ENCODE measurements around the gene GAL. TPM values are rescaled to one million over a fixed set of nuclear protein-coding genes. Genes with fewer than 3 reads are reported as not detected.
"Not testable (repeated sequence)": the region's sequence is repeated elsewhere in the genome, so short reads cannot be mapped to it uniquely, and the experiment has no call there.

GAL gene
- total RNA-seq, result 1 to 10 TPM in 1 of 2 donors, not detected in 1; 1.1 TPM

GRCh38 chr11:68684385-68685356, at the start of gene GAL:
Gene GAL (plus strand): TSS chr11:68684544. CDS start chr11:68684924, 380 bp downstream.
- H3K9me3 Mint-ChIP-seq, result no peaks in the 10 kb centered on the region
- H3K27me3 Mint-ChIP-seq, result peaks cover 40 to 52% of the 10 kb centered on the region in 2 donors
- H3K4me1 Mint-ChIP-seq (ENCODE audit: low read depth in 2 of 2), result peaks cover 0 to 3% of the 10 kb centered on the region in 2 donors
- no peaks in the 10 kb centered on the region for H3K36me3 Mint-ChIP-seq
- no peak for DNase-seq (ENCODE audit: low spot score)
- H3K27ac Mint-ChIP-seq, result no peak within 1 kb of the TSS
- ATAC-seq, result peak in 1 of 2 donors; percentile 25
- H3K4me3 Mint-ChIP-seq, result no peak within 1 kb of the TSS

GRCh38 chr11:68634606-68635005, 49.7 kb upstream of the GAL start:
- H3K36me3 Mint-ChIP-seq; H3K4me3 Mint-ChIP-seq; H3K27ac Mint-ChIP-seq; H3K9me3 Mint-ChIP-seq; H3K4me1 Mint-ChIP-seq (ENCODE audit: low read depth in 2 of 2); ATAC-seq; DNase-seq (ENCODE audit: low spot score): not testable (repeated sequence)
- H3K27me3 Mint-ChIP-seq, result peaks cover 16 to 20% of the 10 kb centered on the region in 2 donors

GRCh38 chr11:68635172-68635571, 49.2 kb upstream of the GAL start:
- not testable (repeated sequence) for H3K36me3 Mint-ChIP-seq, H3K27ac Mint-ChIP-seq

GRCh38 chr11:68635883-68636282, 48.5 kb upstream of the GAL start:
- not testable (repeated sequence) for H3K9me3 Mint-ChIP-seq; H3K27ac Mint-ChIP-seq; DNase-seq (ENCODE audit: low spot score); ATAC-seq; H3K4me3 Mint-ChIP-seq; H3K4me1 Mint-ChIP-seq (ENCODE audit: low read depth in 2 of 2); H3K36me3 Mint-ChIP-seq
- H3K27me3 Mint-ChIP-seq, result peaks cover 16 to 20% of the 10 kb centered on the region in 2 donors

More at GRCh38 chr11:68635172-68635571, 49.2 kb upstream of the GAL start:
- not testable (repeated sequence) for H3K4me1 Mint-ChIP-seq (ENCODE audit: low read depth in 2 of 2); ATAC-seq; H3K9me3 Mint-ChIP-seq; H3K4me3 Mint-ChIP-seq; DNase-seq (ENCODE audit: low spot score)
- H3K27me3 Mint-ChIP-seq, result peaks cover 16 to 20% of the 10 kb centered on the region in 2 donors

GRCh38 chr11:68639322-68639721, 45.0 kb upstream of the GAL start:
- H3K4me3 Mint-ChIP-seq, result not testable (repeated sequence)

GRCh38 chr11:68641880-68642279, 42.5 kb upstream of the GAL start:
- peaks cover 0 to 3% of the 10 kb centered on the region in 2 donors for H3K4me1 Mint-ChIP-seq (ENCODE audit: low read depth in 2 of 2)
- peaks cover 19 to 30% of the 10 kb centered on the region in 2 donors for H3K27me3 Mint-ChIP-seq
- H3K4me3 Mint-ChIP-seq, result no peak overlapping the region
- no peak overlapping the region for H3K27ac Mint-ChIP-seq
- DNase-seq (ENCODE audit: low spot score), result no peak
- H3K9me3 Mint-ChIP-seq, result no peaks in the 10 kb centered on the region
- peaks cover 4% of the 10 kb centered on the region for H3K36me3 Mint-ChIP-seq
- ATAC-seq, result peak; percentile 41 to 61

More at GRCh38 chr11:68639322-68639721, 45.0 kb upstream of the GAL start:
- peaks cover 28% of the 10 kb centered on the region in 2 donors for H3K27me3 Mint-ChIP-seq
- not testable (repeated sequence) for H3K27ac Mint-ChIP-seq; H3K4me1 Mint-ChIP-seq (ENCODE audit: low read depth in 2 of 2); ATAC-seq; H3K9me3 Mint-ChIP-seq; DNase-seq (ENCODE audit: low spot score); H3K36me3 Mint-ChIP-seq

GRCh38 chr11:68643585-68643984, 40.8 kb upstream of the GAL start:
- ATAC-seq (no peak), DNase-seq (ENCODE audit: low spot score) (no peak)
- Mint-ChIP-seq H3K9me3 (peaks cover 5% of the 10 kb centered on the region), H3K4me3 (no peak overlapping the region), H3K36me3 (peaks cover 11% of the 10 kb centered on the region), H3K4me1 (ENCODE audit: low read depth in 2 of 2) (peaks cover 0 to 3% of the 10 kb centered on the region in 2 donors), H3K27ac (no peak overlapping the region), H3K27me3 (peaks cover 18 to 32% of the 10 kb centered on the region in 2 donors)

GRCh38 chr11:68646832-68647231, 37.5 kb upstream of the GAL start:
- Mint-ChIP-seq H3K36me3 (peaks cover 11% of the 10 kb centered on the region), H3K9me3 (peaks cover 5% of the 10 kb centered on the region), H3K27ac (no peak overlapping the region), H3K4me3 (no peak overlapping the region), H3K4me1 (ENCODE audit: low read depth in 2 of 2) (peaks cover 0 to 3% of the 10 kb centered on the region in 2 donors), H3K27me3 (peaks cover 21 to 32% of the 10 kb centered on the region in 2 donors)
- no peak for ATAC-seq
- no peak for DNase-seq (ENCODE audit: low spot score)

- DNase-seq (ENCODE audit: low spot score) (no peak), ATAC-seq (no peak)
- Mint-ChIP-seq H3K9me3 (peaks cover 5% of the 10 kb centered on the region), H3K4me3 (no peak overlapping the region), H3K27me3 (peaks cover 14 to 15% of the 10 kb centered on the region in 2 donors), H3K27ac (no peak overlapping the region), H3K4me1 (ENCODE audit: low read depth in 2 of 2) (no peaks in the 10 kb centered on the region), H3K36me3 (peaks cover 11% of the 10 kb centered on the region)
These were observed 34.3 kb upstream of the GAL start for GRCh38 chr11:68649851-68650555.

- DNase-seq (ENCODE audit: low spot score), result no peak
- Mint-ChIP-seq H3K9me3 (peaks cover 5% of the 10 kb centered on the region), H3K27ac (no peak overlapping the region), H3K4me1 (ENCODE audit: low read depth in 2 of 2) (no peaks in the 10 kb centered on the region), H3K36me3 (peaks cover 11% of the 10 kb centered on the region), H3K27me3 (peaks cover 14 to 15% of the 10 kb centered on the region in 2 donors), H3K4me3 (no peak overlapping the region)
- no peak for ATAC-seq
These were observed 33.5 kb upstream of the GAL start for GRCh38 chr11:68650801-68651200.

- Mint-ChIP-seq H3K27me3 (peaks cover 10 to 11% of the 10 kb centered on the region in 2 donors), H3K27ac (no peak overlapping the region), H3K4me3 (no peak overlapping the region), H3K9me3 (peaks cover 5% of the 10 kb centered on the region), H3K4me1 (ENCODE audit: low read depth in 2 of 2) (no peaks in the 10 kb centered on the region), H3K36me3 (peaks cover 9% of the 10 kb centered on the region)
- ATAC-seq (no peak), DNase-seq (ENCODE audit: low spot score) (no peak)
These were observed 32.9 kb upstream of the GAL start for GRCh38 chr11:68651208-68651984.

- Mint-ChIP-seq H3K27me3 (peaks cover 6 to 8% of the 10 kb centered on the region in 2 donors), H3K27ac (no peak overlapping the region), H3K9me3 (peaks cover 4% of the 10 kb centered on the region), H3K4me1 (ENCODE audit: low read depth in 2 of 2) (no peaks in the 10 kb centered on the region), H3K36me3 (peaks cover 5% of the 10 kb centered on the region), H3K4me3 (no peak overlapping the region)
- DNase-seq (ENCODE audit: low spot score) (no peak), ATAC-seq (no peak)
These were observed 32.2 kb upstream of the GAL start for GRCh38 chr11:68651985-68652682.

- Mint-ChIP-seq H3K4me1 (ENCODE audit: low read depth in 2 of 2) (no peaks in the 10 kb centered on the region), H3K27ac (no peak overlapping the region), H3K4me3 (no peak overlapping the region), H3K9me3 (no peaks in the 10 kb centered on the region), H3K36me3 (no peaks in the 10 kb centered on the region), H3K27me3 (peaks cover 3 to 5% of the 10 kb centered on the region in 2 donors)
- ATAC-seq (no peak), DNase-seq (ENCODE audit: low spot score) (no peak)
These were observed 31.6 kb upstream of the GAL start for GRCh38 chr11:68652683-68653156.

Measured in natural killer cell treated with Interleukin-12 subunit alpha and Interleukin-12 subunit beta and Interleukin-15 and Interleukin-18, amount 100 ng/mL, for 72 hours (primary cell).